Measurements from ENCODE around the gene GNE.
"Not testable (repeated sequence)": the region's sequence is repeated elsewhere in the genome, so short reads cannot be mapped to it uniquely, and the experiment has no call there.

Gene GNE

GRCh38 chr9:36258208-36258995 is at the start of gene GNE:
Gene GNE, minus strand, starts transcription at chr9:36258448. Its CDS starts 9,093 bp downstream, at chr9:36249355.
- DNase-seq: peak; percentile 99

- DNase-seq: no peak
These were observed 48.4 kb upstream of the GNE start for GRCh38 chr9:36306471-36307306.

GRCh38 chr9:36304366-36304765 is 46.1 kb upstream of the GNE start:
- not testable (repeated sequence) for DNase-seq

- no peak for DNase-seq
These were observed 43.0 kb upstream of the GNE start for GRCh38 chr9:36301227-36301626.

GRCh38 chr9:36298566-36298965 is 40.3 kb upstream of the GNE start:
- no peak for DNase-seq

GRCh38 chr9:36297798-36298197 is 39.5 kb upstream of the GNE start:
- no peak for DNase-seq

- not testable (repeated sequence) for DNase-seq
These were observed 36.7 kb upstream of the GNE start for GRCh38 chr9:36294996-36295395.

- no peak for DNase-seq
These were observed 35.7 kb upstream of the GNE start for GRCh38 chr9:36293918-36294317.

GRCh38 chr9:36293171-36293570 is 34.9 kb upstream of the GNE start:
- no peak for DNase-seq

GRCh38 chr9:36292641-36293040 is 34.4 kb upstream of the GNE start:
- no peak for DNase-seq

- no peak for DNase-seq
These were observed 32.7 kb upstream of the GNE start for GRCh38 chr9:36290996-36291395.

- DNase-seq: no peak
These were observed 31.7 kb upstream of the GNE start for GRCh38 chr9:36289836-36290435.

- no peak for DNase-seq
These were observed 29.8 kb upstream of the GNE start for GRCh38 chr9:36288070-36288469.

- no peak for DNase-seq
These were observed 28.1 kb upstream of the GNE start for GRCh38 chr9:36286388-36286787.

- no peak for DNase-seq
These were observed 26.0 kb upstream of the GNE start for GRCh38 chr9:36284226-36284625.

- no peak for DNase-seq
These were observed 24.0 kb upstream of the GNE start for GRCh38 chr9:36282275-36282674.

- DNase-seq: no peak
These were observed 22.7 kb upstream of the GNE start for GRCh38 chr9:36280989-36281388.

- DNase-seq: no peak
These were observed 20.0 kb upstream of the GNE start for GRCh38 chr9:36278243-36278642.

- no peak for DNase-seq
These were observed 18.5 kb upstream of the GNE start for GRCh38 chr9:36276781-36277181.

- DNase-seq: no peak
These were observed 18.0 kb upstream of the GNE start for GRCh38 chr9:36276254-36276653.

GRCh38 chr9:36275060-36275459 is 16.8 kb upstream of the GNE start:
- no peak for DNase-seq

GRCh38 chr9:36273354-36273753 is 15.1 kb upstream of the GNE start:
- DNase-seq: not testable (repeated sequence)

- DNase-seq: no peak
These were observed 9.8 kb upstream of the GNE start for GRCh38 chr9:36268007-36268427.

- DNase-seq: no peak
These were observed 6.6 kb upstream of the GNE start for GRCh38 chr9:36264896-36265295.

Data from activated CD4-positive, alpha-beta T cell treated with anti-CD3 and anti-CD28 coated beads for 48 hours (primary cell).